MM.1S (cell line): ENCODE results near the gene DNAH8.

Experiments used
- EZH2phosphoT487 ChIP-seq: fragments of 300-600 bp; sonication (generic); IDR thresholded peaks from 2 replicates; pipeline ENCODE4 v1.6.1; 2018; ENCODE audit warnings: antibody characterized with exemption, low read length
- TF ChIP-seq, protein P1 (sequence below): fragments of 300-600 bp; sonication (generic); IDR thresholded peaks from 2 replicates; pipeline ENCODE4 v1.5.1; 2016; ENCODE audit warnings: antibody characterized with exemption, low read length, mixed read lengths

DNA sequence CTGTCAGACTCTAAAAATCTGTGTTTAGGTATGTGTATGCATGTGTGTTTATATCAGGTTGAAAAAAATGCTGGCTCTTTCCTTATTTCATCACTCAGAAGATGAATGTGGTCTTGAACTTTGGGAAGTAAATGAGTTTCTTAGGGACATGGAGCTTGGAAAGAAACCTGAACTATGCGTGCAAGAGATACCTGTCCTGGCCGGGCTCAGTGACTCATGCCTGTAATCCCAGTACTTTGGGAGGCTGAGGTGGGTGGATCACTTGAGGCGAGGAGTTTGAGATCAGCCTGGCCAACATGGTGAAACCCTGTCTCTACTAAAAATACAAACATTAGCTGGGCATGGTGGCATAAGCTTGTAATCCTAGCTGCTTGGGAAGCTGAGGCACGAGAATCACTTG is 329.1 kb downstream of the DNAH8 start:
- TF ChIP-seq, protein P1, sequence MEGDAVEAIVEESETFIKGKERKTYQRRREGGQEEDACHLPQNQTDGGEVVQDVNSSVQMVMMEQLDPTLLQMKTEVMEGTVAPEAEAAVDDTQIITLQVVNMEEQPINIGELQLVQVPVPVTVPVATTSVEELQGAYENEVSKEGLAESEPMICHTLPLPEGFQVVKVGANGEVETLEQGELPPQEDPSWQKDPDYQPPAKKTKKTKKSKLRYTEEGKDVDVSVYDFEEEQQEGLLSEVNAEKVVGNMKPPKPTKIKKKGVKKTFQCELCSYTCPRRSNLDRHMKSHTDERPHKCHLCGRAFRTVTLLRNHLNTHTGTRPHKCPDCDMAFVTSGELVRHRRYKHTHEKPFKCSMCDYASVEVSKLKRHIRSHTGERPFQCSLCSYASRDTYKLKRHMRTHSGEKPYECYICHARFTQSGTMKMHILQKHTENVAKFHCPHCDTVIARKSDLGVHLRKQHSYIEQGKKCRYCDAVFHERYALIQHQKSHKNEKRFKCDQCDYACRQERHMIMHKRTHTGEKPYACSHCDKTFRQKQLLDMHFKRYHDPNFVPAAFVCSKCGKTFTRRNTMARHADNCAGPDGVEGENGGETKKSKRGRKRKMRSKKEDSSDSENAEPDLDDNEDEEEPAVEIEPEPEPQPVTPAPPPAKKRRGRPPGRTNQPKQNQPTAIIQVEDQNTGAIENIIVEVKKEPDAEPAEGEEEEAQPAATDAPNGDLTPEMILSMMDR = no peak
- no peak for TF ChIP-seq EZH2phosphoT487
